GM18861 (cell line): ENCODE data around the gene UMODL1.

Experiments used
- ATAC-seq: cut with Tn5 transposase; IDR thresholded peaks from one replicate; pipeline ENCODE4 v1.9.1; 2021; ENCODE audit not compliant: unreplicated experiment

UMODL1 gene

GRCh38 chr21:42071146-42071737, at the start of gene UMODL1:
UMODL1 (plus strand) TSS chr21:42071317; CDS start chr21:42071317, 0 bp downstream.
- no peak for ATAC-seq

DNA sequence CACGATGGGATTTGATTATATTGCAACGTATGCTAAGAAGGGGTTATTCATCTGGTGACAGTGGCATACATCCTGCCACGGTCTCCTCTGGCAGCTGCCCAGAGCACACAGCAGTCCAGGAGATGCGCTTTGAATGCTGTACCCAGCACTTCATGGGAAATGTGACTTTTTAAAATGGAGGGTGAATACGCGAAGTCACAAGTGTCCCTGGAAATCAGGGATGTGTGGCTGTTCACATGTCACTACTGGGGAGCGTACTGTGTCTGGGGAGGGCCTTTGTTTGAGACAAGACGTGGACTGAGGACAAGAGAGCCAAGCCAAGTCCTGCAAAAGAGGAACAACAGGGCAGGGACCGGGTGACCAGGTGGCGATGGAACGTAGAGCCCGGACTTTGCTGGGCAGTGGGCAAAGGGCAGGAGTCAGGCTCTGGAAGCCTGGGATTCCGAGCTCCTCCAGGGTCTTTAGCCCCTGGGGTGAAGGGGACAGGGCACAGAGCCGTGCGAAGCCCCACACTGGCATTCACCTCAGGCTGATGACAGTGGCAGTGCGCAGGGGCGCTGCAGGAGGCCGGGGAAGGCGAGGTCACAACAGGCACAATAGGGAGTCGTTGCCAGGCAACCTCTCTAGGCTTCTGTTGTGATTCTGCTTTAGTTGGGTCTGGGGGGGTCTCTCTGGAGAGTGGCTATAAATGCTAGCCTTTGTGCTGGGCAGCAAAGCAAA, 49.6 kb upstream of the UMODL1 start:
- no peak for ATAC-seq

DNA sequence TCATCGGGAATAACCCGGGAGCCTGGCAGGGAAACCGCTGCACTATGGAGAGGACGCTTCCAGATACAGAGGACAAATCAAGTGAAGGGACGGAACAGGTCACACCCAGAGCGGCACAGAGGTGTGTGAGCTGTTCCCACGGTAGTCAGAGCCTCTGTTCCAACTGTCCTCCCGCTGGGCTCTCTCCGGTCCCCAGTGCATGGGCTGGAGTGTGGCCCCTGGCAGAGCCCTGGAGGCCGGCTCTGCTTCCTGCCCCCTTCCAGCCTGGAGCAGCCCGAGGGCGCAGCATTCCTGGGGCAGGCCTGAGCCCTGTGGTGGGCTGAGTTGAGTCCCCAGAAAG, 49.1 kb upstream of the UMODL1 start:
- no peak for ATAC-seq

DNA sequence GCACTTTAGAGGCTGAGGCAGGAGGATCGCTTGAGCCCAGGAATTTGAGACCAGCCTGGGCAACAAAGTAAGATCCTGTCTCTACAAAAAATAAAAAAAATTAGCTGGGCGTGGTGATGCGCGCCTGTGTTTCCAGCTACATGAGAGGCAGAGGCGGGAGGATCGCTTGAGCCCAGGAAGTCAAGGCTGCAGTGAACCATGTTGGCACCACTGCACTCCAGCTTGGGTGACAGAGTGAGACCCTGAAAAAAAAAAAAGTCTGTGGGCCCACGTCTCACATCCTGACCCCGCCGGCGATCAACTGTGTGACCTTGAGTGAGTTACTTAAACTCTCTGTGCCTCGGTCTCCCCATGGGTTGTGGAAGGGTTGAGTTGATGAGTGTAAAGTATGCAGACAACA, 48.2 kb upstream of the UMODL1 start:
- ATAC-seq: no peak

GRCh38 chr21:42025376-42026081, 45.6 kb upstream of the UMODL1 start:
- no peak for ATAC-seq

GRCh38 chr21:42026082-42026435, 45.1 kb upstream of the UMODL1 start:
- ATAC-seq: no peak

DNA sequence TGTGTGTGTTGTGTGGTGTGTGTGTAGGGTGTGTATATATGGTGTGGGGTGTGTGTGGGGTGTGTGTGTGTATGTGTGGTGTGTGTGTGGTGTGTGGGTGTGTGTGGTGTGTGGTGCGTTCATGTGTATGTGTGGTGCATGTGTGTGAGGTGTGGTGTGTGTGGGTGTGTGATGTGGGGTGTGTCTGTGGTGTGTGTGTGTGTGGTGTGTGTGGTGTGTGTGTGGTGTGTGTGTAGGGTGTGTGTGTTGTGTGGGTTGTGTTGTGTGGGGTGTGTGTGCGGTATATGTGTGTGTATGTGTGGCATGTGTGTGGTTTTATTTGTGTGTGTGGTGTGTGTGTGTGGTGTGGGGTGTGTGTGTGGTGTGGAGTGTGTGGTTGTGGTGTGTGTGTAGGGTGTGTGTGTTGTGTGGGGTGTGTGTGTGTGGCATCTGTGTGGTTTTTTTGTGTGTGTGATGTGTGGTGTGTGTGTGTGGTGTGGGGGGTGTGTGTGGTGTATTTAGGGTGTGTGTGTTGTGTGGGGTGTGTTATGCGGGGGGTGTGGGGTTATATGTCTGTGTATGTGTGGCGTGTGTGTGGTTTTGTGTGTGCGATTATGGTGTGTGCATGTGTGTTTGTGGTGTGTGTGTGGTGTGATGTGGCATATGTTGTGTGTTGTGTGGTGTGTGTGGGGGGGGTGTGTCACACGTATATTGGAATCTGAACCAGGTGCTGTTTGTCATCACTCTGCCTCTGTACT, 43.9 kb upstream of the UMODL1 start:
- no peak for ATAC-seq

DNA sequence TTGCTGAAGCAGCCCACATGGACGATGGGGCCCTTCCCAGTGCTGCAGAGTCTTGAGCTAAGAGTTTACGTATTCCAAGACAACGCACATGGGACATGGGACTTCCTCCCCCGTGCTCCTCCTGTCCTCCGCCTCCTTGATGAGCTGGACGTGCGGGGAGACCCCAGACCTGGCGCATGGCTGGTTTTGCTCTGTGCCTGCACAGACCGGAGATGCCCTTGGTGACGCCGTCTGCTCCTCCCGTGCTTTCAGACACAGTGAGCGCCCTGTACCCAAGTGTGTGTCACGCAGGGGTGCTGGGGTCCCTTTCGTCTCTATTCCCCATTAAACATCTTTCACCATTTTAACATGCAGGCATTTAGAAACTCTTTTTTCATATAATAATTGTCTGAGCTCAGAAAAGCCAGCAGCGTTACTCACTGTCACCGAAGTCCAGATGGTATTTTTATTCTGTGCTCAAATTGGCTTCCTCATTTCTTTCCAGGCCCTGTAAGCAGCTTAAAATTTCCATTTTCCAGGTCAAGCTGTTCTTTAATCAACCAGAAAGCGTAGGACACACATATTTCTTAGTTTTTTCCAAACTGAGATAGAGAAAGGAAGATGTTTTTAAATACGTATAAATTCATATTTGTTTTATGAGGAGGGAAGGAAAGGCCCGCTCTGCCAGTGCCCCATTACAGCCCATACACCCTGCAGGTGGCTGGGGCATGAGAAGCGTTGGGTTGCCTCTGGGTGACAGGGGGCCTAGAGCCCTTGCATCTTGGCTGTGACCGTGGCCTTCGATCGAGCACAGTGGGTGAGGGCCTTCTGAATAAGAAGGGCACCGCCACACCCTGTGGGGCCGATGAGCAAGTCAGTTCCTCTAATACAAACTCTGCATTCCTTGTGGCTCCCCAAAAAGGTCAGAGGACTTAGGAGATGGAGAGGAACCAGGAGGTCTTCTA, 43.0 kb upstream of the UMODL1 start:
- no peak for ATAC-seq

DNA sequence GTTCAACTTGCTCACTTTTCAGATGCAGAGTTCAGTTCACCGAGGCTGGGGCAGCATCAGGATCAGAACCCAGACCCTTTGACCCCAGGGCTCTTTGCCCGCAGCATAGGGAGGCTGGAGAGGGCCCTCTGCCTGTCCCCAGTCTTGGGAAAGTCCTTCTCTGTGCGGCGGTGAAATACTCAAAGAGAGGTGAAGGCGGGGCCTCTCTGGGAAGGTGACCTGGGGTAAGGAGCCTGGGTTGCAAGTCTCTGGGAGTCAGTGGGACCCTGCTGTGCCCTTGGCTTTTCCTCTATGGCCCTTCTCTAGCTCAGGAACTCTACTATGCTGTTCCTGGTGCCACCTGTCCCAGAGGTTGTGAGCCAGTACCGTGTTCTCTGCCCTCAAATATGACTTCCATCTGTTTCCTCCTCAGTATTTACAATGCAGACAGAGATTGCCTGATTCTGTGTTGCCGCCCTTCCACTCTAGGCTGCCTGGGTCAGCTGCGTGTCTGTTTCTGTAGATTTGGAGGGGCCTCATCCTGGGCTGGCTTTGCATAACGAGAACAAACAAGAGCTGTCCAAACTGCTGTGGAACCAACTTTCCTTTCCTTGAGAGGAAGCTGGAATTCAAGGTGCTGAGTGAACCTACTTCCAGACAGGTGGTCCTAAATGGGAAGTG, 42.2 kb upstream of the UMODL1 start:
- no peak for ATAC-seq

DNA sequence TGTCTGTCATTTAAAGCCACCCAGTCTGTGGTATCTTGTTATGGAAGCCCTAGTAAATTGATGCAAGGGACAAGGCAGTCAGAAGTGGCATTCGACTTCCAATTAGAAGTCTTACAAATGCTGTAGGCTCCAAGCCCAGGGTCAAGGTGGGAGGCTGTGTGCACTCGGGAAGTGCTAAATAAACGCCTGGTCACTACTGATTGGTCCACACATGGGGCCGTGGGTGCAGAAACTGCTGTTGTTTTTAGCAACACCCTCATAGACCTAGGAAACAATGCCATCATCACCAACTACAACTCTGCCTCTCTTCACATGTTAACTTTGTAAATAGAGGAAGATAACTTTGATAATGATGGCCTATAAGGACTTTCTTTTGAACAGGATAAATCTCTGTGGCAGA, 40.8 kb upstream of the UMODL1 start:
- ATAC-seq: no peak

GRCh38 chr21:42031241-42031640, 39.9 kb upstream of the UMODL1 start:
- ATAC-seq: no peak

GRCh38 chr21:42031816-42032215, 39.3 kb upstream of the UMODL1 start:
- no peak for ATAC-seq

DNA sequence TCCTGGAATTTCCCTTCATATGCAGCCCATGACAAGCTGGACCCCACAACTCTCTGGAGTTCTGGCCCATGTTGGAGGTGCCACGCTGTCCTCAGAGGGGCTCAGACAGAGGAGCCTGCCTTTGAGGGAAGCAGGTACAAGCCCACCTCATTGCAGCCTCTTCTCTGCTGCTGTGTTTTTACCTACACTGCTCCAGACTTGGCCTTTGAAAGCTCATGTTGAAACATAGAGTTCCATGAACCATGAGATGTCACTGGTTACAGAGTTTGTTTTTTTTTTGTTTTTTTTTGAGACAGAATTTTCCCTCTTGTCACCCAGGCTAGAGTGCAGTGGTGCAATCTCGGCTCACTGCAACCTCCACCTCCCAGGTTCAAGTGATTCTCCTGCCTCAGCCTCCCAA, 38.9 kb upstream of the UMODL1 start:
- ATAC-seq: no peak

DNA sequence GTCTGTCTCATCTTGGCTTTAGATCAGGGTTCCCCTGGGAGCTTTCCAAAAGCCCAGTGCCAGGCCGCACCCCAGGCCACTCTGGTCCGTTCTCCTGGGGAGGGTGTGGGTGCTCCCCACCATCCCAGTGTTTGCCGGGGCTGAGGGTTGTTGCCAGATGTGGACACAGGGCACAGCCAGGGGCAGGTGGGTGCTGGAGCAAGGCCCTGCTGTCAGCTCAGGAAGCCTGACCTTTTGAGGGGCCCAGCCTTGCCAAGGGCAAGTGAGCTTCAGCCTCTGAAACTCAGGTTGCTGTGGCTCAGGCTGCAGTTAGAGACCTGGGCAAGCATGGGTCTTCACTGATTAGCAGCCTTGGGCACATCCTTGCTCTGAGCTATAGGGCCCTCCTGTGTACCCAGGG, 38.1 kb upstream of the UMODL1 start:
- ATAC-seq: no peak

DNA sequence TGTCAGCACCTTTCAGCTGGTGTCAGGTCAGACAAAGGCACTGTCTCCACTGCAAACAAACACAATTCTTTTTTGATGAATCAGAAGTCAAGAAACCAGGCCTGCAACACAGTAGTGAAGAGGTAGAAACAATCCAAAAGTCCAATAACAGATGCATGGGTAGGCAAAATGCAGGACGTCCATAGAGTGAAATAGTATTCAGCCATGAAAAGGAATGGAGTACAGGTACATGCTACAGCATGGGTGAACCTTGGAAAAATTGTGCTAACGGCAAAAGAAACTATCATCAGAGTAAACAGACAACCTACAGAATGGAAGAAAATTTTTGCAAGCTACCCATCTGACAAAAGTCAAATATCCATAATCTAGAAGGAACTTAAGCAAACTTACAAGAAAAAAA, 34.8 kb upstream of the UMODL1 start:
- no peak for ATAC-seq

DNA sequence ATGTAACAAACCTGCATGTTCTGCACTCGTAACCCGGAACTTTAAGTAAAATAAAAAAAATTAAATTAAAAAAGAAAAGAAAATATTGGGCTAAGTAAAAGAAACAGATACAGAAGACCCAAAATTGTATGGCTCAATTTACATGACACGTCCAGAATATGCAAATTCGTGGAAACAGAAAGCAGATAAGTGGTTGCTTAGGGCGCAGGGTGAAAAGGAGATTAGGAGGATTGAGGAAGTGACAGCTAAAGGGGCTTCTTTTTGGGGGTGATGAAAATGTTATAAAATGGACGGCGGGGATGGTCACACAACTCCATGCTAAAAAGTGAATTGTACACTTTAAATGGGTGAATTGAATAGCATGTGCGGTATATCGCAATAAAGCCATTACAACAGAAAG, 33.6 kb upstream of the UMODL1 start:
- ATAC-seq: no peak

GRCh38 chr21:42037943-42038342, 33.2 kb upstream of the UMODL1 start:
- ATAC-seq: no peak

GRCh38 chr21:42038393-42038792, 32.7 kb upstream of the UMODL1 start:
- ATAC-seq: no peak

DNA sequence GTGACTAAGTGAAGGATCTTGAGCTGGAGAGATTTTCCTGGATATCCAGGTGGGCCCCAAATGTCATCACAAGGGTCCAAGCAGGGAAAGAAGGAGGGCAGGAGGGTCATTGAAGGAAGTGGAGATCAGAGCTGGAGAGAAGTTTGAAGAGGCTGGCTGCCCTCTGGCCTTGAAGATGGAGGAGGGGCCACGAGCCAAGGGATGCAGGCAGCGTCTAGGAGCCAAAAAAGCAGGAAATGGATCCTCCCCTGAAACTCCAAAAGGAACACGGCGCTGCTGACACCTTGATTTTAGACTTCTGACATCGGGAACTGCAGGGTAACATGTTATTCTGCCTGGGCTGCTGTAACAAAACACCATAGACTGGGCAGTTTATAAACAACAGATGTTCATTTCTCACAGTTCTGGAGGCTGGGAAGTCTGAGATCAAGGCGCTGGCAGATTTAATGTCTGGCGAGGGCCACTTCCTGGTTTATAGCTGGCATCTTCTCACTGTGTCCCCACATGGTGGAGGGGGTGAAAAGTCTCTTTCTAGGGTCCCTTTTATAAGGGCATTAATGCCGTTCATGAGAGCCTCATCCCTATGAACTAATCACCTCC, 32.2 kb upstream of the UMODL1 start:
- no peak for ATAC-seq

GRCh38 chr21:42039470-42039901, 31.6 kb upstream of the UMODL1 start:
- ATAC-seq: no peak
